GM23338 (cell line): ENCODE results near the gene RYR2. TPM values are rescaled to one million over a fixed set of nuclear protein-coding genes. Genes with fewer than 3 reads are reported as not detected.

ENCODE experiments used
- ATAC-seq: fragments of 200-7000 bp; cut with Tn5 transposase; 3 replicates; pipeline ENCODE4 v1.9.1; 2020
- DNase-seq: peaks from one replicate; pipeline ENCODE4 v3.0.0-alpha.2; 2015; ENCODE audit warnings: low spot score
- H2AFZ ChIP-seq: fragments of 200-600 bp; sonication (generic); 2 replicates; pipeline ENCODE4 v1.8.0; 2016; ENCODE audit warnings: antibody characterized with exemption, mild to moderate bottlenecking, moderate library complexity
- H3F3A ChIP-seq: fragments of 200-600 bp; sonication (generic); replicated peaks from 2 replicates; pipeline ENCODE4 v1.8.0; 2017; ENCODE audit warnings: antibody characterized with exemption, mixed run types, low read depth
- H3K27ac ChIP-seq: fragments of 200-600 bp; sonication (generic); 2 replicates; pipeline ENCODE4 v1.6.1; 2016; ENCODE audit warnings: low read depth
- H3K27me3 ChIP-seq: fragments of 200-600 bp; sonication (generic); 2 replicates; pipeline ENCODE4 v1.8.0; 2016; ENCODE audit warnings: mild to moderate bottlenecking, mixed run types, moderate library complexity; ENCODE audit not compliant: insufficient read depth
- H3K36me3 ChIP-seq: fragments of 200-600 bp; sonication (generic); 2 replicates; pipeline ENCODE4 v1.8.0; 2016; ENCODE audit warnings: mild to moderate bottlenecking; ENCODE audit not compliant: insufficient read depth
- H3K4me1 ChIP-seq: fragments of 200-600 bp; sonication (generic); 2 replicates; pipeline ENCODE4 v1.8.0; 2016; ENCODE audit warnings: mild to moderate bottlenecking, moderate library complexity; ENCODE audit not compliant: insufficient read depth
- H3K4me2 ChIP-seq: fragments of 200-600 bp; sonication (generic); 2 replicates; pipeline ENCODE4 v1.7.1; 2017; ENCODE audit warnings: mixed run types
- H3K4me3 ChIP-seq: fragments of 200-600 bp; sonication (generic); 2 replicates; pipeline ENCODE4 v1.6.1; 2016; ENCODE audit warnings: mixed run types
- H3K79me2 ChIP-seq: fragments of 200-600 bp; sonication (generic); replicated peaks from 2 replicates; pipeline ENCODE4 v1.8.0; 2017; ENCODE audit warnings: mild to moderate bottlenecking; ENCODE audit not compliant: insufficient read depth
- H3K9me2 ChIP-seq: fragments of 200-600 bp; sonication (generic); 2 replicates; pipeline ENCODE4 v1.8.0; 2017; ENCODE audit not compliant: insufficient read depth
- H4K20me1 ChIP-seq: fragments of 200-600 bp; sonication (generic); replicated peaks from 2 replicates; pipeline ENCODE4 v1.8.0; 2017; ENCODE audit warnings: mild to moderate bottlenecking; ENCODE audit not compliant: insufficient read depth
- H3K27ac Mint-ChIP-seq: 2 replicates; pipeline ENCODE4 v1.8.0; 2020; ENCODE audit warnings: inconsistent platforms, mild to moderate bottlenecking, moderate library complexity, mixed read lengths
- H3K27me3 Mint-ChIP-seq: 3 replicates; pipeline ENCODE4 v1.8.0; 2022; ENCODE audit warnings: low read depth, mild to moderate bottlenecking, moderate library complexity, mixed read lengths, inconsistent platforms; ENCODE audit not compliant: insufficient read depth, poor library complexity
- H3K36me3 Mint-ChIP-seq: 3 replicates; pipeline ENCODE4 v1.8.0; 2021; ENCODE audit warnings: low read depth, mild to moderate bottlenecking, inconsistent platforms, moderate library complexity, mixed read lengths
- H3K4me1 Mint-ChIP-seq: 3 replicates; pipeline ENCODE4 v1.8.0; 2020; ENCODE audit warnings: mild to moderate bottlenecking, inconsistent platforms, mixed read lengths
- H3K4me3 Mint-ChIP-seq: 3 replicates; pipeline ENCODE4 v1.8.0; 2021; ENCODE audit warnings: moderate library complexity, mild to moderate bottlenecking, inconsistent platforms, mixed read lengths
- H3K9me3 Mint-ChIP-seq: 3 replicates; pipeline ENCODE4 v1.8.0; 2020; ENCODE audit warnings: moderate library complexity, mild to moderate bottlenecking, inconsistent platforms, mixed read lengths
- CREB1 ChIP-seq: fragments of 250-450 bp; sonication (Bioruptor Pico); IDR thresholded peaks from 2 replicates; pipeline ENCODE4 v1.5.0; 2020; ENCODE audit warnings: low read depth, mild to moderate bottlenecking, moderate library complexity
- CTCF ChIP-seq, 2 experiments: fragments of 200-600 bp in 1 of 2; sonication (generic) in 1 of 2; conservative IDR thresholded peaks; 2 replicates each; pipeline versions ENCODE4 v1.5.1 to v1.6.1; 2016 to 2017; ENCODE audit warnings: antibody characterized with exemption in 2 of 2, low read depth in 2 of 2, mild to moderate bottlenecking in 2 of 2, moderate library complexity in 1 of 2
- ETS1 ChIP-seq: IDR thresholded peaks from 2 replicates; pipeline ENCODE4 v1.6.1; 2016; ENCODE audit warnings: antibody characterized with exemption
- EZH2 ChIP-seq: fragments of 200-600 bp; sonication (generic); IDR thresholded peaks from one replicate; pipeline ENCODE4 v1.8.0; 2017; ENCODE audit warnings: antibody characterized with exemption, mild to moderate bottlenecking, low read depth; ENCODE audit not compliant: unreplicated experiment
- EZH2phosphoT487 ChIP-seq: fragments of 200-600 bp; sonication (generic); IDR thresholded peaks from one replicate; pipeline ENCODE4 v1.8.1; 2018; ENCODE audit warnings: antibody characterized with exemption; ENCODE audit not compliant: unreplicated experiment
- JUNB ChIP-seq: IDR thresholded peaks from one replicate; pipeline ENCODE4 v1.6.1; 2016; ENCODE audit warnings: antibody characterized with exemption; ENCODE audit not compliant: unreplicated experiment
- NANOG ChIP-seq: IDR thresholded peaks from 2 replicates; pipeline ENCODE4 v1.6.1; 2016; ENCODE audit warnings: antibody characterized with exemption, borderline replicate concordance
- POLR2AphosphoS5 ChIP-seq: IDR thresholded peaks from 2 replicates; pipeline ENCODE4 v1.6.1; 2016; ENCODE audit warnings: antibody characterized with exemption, low read depth
- REST ChIP-seq: IDR thresholded peaks from one replicate; pipeline ENCODE4 v1.6.1; 2018; ENCODE audit warnings: antibody characterized with exemption; ENCODE audit not compliant: unreplicated experiment
- STAT1 ChIP-seq: IDR thresholded peaks from one replicate; pipeline ENCODE4 v1.6.1; 2016; ENCODE audit warnings: antibody characterized with exemption; ENCODE audit not compliant: unreplicated experiment
- ZNF114 ChIP-seq: fragments of 250-450 bp; sonication (Bioruptor Pico); IDR thresholded peaks from 2 replicates; pipeline ENCODE4 v1.5.0; 2020; ENCODE audit warnings: mild to moderate bottlenecking, moderate library complexity
- ZNF331 ChIP-seq: fragments of 250-450 bp; sonication (Bioruptor Pico); IDR thresholded peaks from 2 replicates; pipeline ENCODE4 v1.5.0; 2020; ENCODE audit warnings: low read depth, mild to moderate bottlenecking, moderate library complexity
- ZNF462 ChIP-seq: fragments of 250-450 bp; sonication (Bioruptor Pico); IDR thresholded peaks from 2 replicates; pipeline ENCODE4 v1.5.0; 2020; ENCODE audit warnings: mild to moderate bottlenecking, moderate library complexity
- polyA plus RNA-seq: library from polyadenylated mRNA; unstranded; fragments of >200 nt; fragmentation: Nextera tagmentation; extraction: Ambion mirVana; gene quantifications from 2 replicates; pipeline ENCODE4 v1.2.1, GENCODE V29; 2016
- total RNA-seq: library from RNA; depleted of rRNA; stranded (reverse); fragments of >200 nt; shearing (Covaris generic); gene quantifications from 2 replicates; pipeline ENCODE4 v1.2.3, GENCODE V29; 2014

The RYR2 gene
- total and polyA plus RNA-seq, 2 experiments from 2014 or later = 8.9 to 10.0 TPM

- Mint-ChIP-seq H3K36me3 (no peaks in the 10 kb centered on the region), H3K27me3 (peaks cover 1% of the 10 kb centered on the region), H3K9me3 (no peaks in the 10 kb centered on the region; the same call in 2 of the 3 replicates), H3K4me3 (no peak overlapping the region), H3K27ac (no peak overlapping the region), H3K4me1 (no peaks in the 10 kb centered on the region; the same call in 2 of the 3 replicates)
- TF ChIP-seq ZNF331 (CRISPR knock-in tag) (no peak), STAT1 (no peak), POLR2AphosphoS5 (no peak), REST (no peak), ZNF462 (no peak), CTCF (conservative IDR thresholded peaks at IDR 0.05; ENCODE audit: low read depth in 2 of 2) (no peak), EZH2phosphoT487 (no peak), JUNB (no peak), CREB1 (no peak), EZH2 (no peak), NANOG (no peak), ZNF114 (CRISPR knock-in tag) (no peak), ETS1 (no peak)
- no peaks in the 10 kb centered on the region for H4K20me1 ChIP-seq
- no peaks in the 10 kb centered on the region for H3F3A ChIP-seq
- H3K27me3 ChIP-seq = no peaks in the 10 kb centered on the region
- DNase-seq = no peak
- H3K9me2 ChIP-seq = no peaks in the 10 kb centered on the region
- no peak overlapping the region for H3K4me2 ChIP-seq
- H2AFZ ChIP-seq = no peak overlapping the region
- no peak for ATAC-seq
- H3K4me3 ChIP-seq = no peak overlapping the region
- H3K4me1 ChIP-seq = no peaks in the 10 kb centered on the region
- no peaks in the 10 kb centered on the region for H3K36me3 ChIP-seq
- no peaks in the 10 kb centered on the region for H3K79me2 ChIP-seq
- H3K27ac ChIP-seq = no peak overlapping the region
Observed at GRCh38 chr1:237471956-237472355, 430.0 kb downstream of the RYR2 start.
